Activated CD8-positive, alpha-beta memory T cell treated with anti-CD3 and anti-CD28 coated beads for 36 hours (primary cell): Measurements from ENCODE around the gene PPIA. TPM values are rescaled to one million over a fixed set of nuclear protein-coding genes. Genes with fewer than 3 reads are reported as not detected.
"Not testable (repeated sequence)": the region's sequence is repeated elsewhere in the genome, so short reads cannot be mapped to it uniquely, and the experiment has no call there.

Source experiments
- CTCF ChIA-PET: fragments of 350-600 bp; sonication (Branson Sonifier 250); formaldehyde crosslinking; loops from one replicate; lab custom pipeline; 2021; ENCODE audit warnings: antibody characterized with exemption; lab: Charles Lee
- POLR2A ChIA-PET: fragments of 350-600 bp; sonication (Branson Sonifier 250); formaldehyde crosslinking; loops from one replicate; lab custom pipeline; 2021; ENCODE audit warnings: antibody characterized with exemption; lab: Charles Lee
- total RNA-seq, 2 experiments: library from RNA; stranded (reverse); gene quantifications; one replicate each; pipeline ENCODE4 v1.2.3, GENCODE V29; 2021

The PPIA gene
- total RNA-seq, 2 experiments from 2014 or later, result 3,204 to 3,232 TPM

DNA sequence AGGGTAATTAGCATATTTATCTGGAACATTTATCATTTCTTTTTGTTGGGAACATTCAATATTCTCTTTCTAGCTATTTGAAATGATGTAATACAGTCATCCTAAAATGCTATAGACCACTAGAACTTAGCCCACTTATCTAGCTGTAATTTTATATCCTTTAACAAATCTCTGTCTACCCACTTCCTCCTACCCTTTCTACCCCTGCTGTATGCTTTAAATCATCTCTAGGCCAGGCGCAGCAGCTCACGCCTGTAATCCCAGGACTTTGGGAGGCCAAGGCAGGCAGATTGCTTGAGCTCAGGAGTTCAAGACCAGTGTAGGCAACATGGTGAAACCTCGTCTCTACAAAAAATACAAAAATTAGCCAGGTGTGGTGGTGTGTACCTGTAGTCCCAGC, 22.0 kb upstream of the PPIA start:
- CTCF ChIA-PET, result interaction anchor here (0.7 kb wide), 1 partner anchor 52 kb away, joined by 4 read pairs; no protein-coding TSS in a partner anchor

DNA sequence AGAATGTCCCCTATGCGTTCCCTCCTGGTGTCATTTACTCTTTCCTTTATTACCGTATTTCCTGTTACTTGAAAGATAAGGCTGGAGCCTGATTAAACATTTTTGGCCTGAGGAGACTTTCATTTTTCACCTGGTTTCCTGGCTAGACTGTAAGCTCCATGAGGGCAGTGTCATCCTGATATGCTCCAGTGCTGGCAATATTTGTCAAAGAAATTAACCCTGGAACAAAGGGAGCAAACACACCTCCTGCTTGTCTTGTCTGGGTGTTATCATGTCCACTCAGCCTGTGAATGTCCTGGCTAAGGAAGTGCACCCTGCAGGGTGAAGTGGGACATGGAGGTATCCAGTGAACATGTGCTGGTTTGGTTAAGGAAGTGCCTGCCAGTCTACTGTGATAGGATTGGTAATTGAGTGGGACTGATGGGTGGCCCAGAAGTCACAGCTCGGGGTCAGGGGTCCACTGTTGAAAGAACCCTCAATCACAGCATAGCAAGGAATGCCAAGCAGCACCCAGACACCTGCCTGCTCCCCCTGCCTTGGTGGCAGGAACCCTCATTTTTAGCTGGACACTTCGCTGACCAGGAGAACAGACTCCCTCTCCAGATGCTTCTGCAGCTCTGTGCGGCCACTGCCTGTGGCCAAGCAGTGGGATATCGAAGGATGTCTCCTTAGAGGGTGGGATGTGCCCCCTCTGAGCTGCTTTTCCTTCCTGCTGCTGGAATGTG, 20.9 kb upstream of the PPIA start:
- POLR2A ChIA-PET, result no interaction called here
- CTCF ChIA-PET, result no interaction called here

More for the DNA sequence above, 22.0 kb upstream of the PPIA start:
- POLR2A ChIA-PET, result not testable (repeated sequence)

DNA sequence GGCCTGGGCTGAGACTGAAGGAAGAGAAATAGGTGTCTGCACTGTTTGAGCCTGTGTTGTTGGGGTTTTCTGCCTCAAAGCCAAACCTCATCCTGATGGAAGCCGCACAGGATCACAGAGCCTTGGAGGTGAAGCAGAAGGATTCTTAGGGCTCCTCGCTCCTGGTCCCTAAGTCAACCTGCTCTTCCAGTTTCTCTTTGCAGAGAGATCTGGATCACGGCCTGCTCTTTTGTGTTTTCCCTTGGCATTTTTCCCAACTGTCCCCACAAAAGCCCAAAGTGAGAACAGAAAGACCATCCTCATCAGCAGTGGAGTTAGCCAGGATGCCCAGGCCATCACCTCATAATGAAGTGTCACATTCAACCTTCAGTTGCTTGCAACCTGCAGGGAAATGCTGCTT, 20.3 kb upstream of the PPIA start:
- ChIA-PET POLR2A (no interaction called here), CTCF (no interaction called here)

DNA sequence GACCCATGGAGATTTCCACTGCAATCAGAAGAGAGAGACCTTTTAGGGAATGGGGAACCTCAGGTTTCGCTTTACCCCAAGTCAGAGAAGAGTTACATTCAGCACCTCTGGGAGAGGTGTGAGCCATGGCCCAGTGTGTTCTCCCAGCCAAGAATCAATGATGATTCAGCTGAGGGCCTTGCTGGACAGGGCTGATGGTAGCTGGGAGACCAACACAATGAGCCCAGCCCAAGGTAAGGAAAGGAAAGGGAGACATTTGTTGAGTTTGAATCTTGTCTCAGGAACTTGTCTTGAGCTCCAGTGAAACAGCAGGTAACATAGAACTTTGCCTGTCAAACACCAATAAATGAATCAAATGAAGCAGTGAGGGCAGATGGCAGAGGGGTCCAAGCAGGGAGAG, 14.0 kb upstream of the PPIA start:
- ChIA-PET POLR2A (no interaction called here), CTCF (no interaction called here)

DNA sequence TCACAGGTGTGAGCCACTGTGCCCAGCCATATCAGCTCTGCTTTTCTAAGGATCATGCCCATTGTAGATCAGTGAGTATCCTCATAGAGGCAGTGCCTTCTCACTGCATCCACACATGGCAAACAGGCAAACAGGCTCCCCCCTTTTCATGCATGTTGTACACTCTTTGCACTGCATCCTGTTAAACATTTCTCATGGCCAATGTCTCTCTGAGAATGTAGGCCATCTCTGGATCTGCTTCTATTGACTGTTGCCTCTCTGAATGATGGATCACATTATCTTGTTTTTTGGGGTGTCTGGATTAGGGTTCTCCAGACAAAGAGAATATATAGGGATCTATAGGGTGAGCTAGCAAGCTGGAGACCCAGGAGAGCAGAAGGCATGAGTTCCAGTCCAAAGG, 13.1 kb upstream of the PPIA start:
- POLR2A ChIA-PET, result no interaction called here
- CTCF ChIA-PET, result no interaction called here

DNA sequence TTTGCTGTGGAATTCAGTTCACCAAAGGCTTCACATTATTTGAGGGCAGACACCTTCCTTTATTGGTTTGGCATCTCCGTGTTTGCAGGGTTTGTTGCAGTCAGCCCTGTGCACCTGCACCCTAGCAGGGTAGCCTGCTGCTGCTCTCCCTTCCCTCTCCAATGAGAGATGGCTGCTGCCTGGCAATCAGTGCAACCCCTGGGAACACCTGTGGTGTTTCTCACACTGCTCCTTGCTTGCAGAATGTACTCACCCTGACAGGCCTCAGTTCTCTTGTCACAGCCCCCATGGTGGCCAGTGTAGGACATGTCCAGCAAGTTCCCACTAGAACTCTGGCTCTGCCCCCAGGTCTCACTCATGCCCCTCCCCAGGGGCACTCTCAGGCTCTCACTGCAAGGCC, 12.1 kb upstream of the PPIA start:
- POLR2A ChIA-PET, result no interaction called here
- CTCF ChIA-PET, result no interaction called here

DNA sequence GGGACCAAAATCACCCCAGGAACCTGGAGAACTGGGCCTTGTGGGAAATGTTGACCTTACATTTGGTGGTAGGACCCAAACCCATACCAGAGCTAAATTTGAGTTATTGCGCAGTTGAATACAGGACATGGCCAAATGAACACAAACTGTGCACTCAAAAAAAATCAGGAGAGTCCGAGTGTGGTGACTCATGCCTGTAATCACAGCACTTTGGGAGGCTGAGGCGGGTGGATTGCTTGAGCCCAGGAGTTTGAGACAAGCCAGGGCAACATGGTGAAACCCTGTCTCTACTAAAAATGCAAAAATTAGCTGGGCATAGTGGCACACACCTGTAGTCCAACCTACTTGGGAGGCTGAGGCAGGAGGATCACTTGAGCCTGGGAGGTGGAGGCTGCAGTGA, 11.3 kb upstream of the PPIA start:
- POLR2A ChIA-PET, CTCF ChIA-PET: not testable (repeated sequence)

DNA sequence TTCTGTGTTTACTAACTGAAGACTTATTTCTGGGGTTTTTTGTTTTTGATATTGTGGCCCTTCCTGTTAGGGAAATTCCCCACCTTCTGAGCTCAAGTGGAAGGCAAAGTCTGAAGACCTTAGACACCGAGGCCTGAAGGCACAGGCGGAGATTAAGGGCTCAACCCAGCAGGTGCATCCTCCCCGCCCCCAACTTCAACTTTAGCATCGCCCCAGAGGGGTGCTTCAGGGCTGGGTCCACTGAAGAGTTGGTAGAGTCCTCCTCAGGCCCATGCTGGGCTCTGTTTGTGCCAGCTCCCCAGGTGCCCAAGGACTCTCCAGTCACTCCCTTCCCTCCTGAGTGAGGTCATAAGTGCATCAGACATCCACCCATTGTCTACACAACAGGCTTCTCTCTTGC, 9.4 kb upstream of the PPIA start:
- POLR2A ChIA-PET, result no interaction called here
- CTCF ChIA-PET, result interaction anchor here (1.2 kb wide), 1 partner anchor 253 kb away, joined by 3 read pairs; no protein-coding TSS in a partner anchor

DNA sequence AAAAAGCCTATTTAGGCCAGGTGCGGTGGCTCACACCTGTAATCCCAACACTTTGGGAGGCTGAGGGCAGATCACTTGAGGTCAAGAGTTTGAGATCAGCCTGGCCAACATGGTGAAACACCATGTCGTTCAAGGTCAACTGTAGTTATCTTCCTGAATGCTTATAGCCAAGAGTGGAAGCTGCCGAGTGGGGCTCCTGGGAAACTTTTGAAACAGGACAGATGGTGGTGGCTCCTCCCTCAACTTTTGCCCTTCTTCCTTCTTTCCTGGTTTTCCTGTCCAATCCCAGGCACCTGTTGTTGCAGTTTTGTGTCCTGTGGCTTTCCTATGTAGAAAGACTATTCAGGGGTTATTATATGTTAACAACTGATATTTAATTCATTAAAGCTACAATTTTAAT, 8.7 kb upstream of the PPIA start:
- CTCF ChIA-PET, result no interaction called here

DNA sequence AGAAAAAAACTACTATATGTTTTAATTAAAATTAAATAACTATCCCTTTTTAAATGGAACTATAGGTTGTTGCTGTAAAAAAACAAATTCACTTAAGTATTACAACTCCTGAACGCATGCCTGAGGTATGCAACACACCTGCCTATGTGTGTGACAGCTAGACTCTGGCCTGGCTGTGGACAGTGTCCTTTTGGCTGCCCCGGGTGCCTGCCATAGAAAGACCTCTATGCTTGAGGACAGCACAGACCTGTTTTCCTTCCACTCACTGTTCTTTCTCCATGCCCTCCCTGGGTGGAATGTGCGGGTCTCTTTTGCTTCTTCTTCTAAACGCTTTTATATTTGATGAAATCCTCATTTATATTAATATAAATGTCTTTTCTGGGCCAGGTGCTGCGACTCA, 6.5 kb upstream of the PPIA start:
- ChIA-PET CTCF (interaction anchor here (0.6 kb wide), 1 partner anchor 31 kb away, joined by 3 read pairs; no protein-coding TSS in a partner anchor), POLR2A (interaction anchor here (0.6 kb wide), 1 partner anchor 65 kb away, joined by 4 read pairs; no protein-coding TSS in a partner anchor)

More for the DNA sequence above, 8.7 kb upstream of the PPIA start:
- POLR2A ChIA-PET, result no interaction called here

DNA sequence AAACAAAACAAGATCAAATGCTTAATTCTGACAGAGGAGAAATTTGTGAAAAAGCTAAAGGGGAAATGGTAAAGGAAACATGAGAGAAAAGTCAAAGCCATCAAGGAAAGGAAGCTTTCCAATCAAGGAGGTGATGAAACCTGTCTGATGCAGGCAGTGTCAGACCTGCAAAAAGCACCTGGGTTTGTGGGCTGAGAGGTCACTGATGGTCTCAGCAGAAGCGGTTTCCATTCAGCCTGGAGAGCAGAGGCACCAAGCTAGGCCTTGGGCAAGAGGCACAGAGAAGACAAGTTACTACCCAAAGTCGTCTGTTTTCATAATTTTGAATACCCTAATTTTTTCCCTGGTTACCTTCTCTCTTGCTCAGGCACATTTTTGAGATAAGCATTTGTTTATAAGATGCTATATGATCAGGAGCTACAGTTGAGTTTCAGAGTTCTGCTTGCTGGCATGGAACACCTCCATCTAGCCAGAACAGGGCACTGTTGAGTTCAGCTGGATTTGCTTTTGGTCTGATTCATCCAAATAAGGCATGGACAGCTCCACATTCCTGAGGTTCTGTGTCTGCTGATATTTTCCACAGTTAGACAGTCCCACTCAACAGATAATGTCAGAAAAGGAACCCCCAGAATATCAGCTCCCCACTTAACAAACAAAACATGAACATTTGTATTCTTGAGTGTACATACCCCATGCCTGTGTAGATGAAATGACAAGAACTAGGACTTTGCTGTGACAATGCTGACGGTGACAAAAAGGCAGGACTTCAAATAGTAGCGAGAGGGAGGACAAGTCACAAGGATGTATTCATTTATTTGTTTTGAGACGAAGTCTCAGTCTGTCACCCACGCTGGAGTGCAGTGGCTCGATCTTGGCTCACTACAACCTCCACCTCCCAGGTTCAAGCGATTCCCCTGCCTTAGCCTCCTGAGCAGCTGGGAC, 4.9 kb upstream of the PPIA start:
- ChIA-PET CTCF (no interaction called here), POLR2A (interaction anchor here (0.5 to 0.6 kb wide), 2 partner anchors 10 to 11 kb away, joined by 3 to 5 read pairs; no protein-coding TSS in a partner anchor)

DNA sequence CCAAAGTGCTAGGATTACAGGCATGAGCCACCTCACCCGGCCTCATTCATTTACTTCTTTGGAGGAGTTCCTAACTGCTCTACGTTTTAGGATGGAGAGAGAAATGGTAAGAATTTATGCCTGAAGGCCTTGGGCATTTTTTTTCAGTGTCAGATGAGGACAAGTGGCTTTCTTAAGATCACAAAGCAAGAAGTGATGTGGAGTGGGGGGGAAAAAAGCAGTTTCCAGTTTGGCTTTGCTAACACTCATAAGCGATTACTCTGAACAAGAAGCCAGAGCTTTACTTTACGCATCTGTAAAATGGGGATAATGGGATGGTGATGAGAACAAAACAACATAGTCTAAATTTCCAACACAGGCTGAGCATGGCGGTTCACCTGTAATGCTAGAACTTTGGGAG, 2.6 kb upstream of the PPIA start:
- POLR2A ChIA-PET, result no interaction called here
- CTCF ChIA-PET, result interaction anchor here (1.1 kb wide), 1 partner anchor 177 kb away, joined by 3 read pairs; no protein-coding TSS in a partner anchor

DNA sequence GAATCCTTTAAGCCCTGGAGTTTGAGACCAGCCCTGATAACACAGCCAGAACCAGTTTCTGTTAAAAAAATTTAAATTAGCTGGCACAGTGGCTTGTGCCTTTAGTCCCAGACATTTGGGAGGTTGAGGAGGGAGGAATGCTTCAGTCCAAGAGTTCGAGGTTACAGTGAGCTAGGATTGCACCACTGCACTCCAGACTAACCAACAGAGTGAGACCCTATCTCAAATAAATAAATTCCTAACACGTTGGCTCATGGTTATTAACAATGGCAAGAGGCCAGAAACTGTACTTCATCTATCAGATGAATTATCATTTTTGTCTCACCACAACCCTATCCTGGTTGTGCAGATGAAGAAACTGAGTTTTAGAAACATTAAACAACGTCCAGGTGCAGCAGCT, 2.1 kb upstream of the PPIA start:
- CTCF ChIA-PET, result interaction anchor here (1.1 kb wide), 1 partner anchor 177 kb away, joined by 3 read pairs; no protein-coding TSS in a partner anchor
- POLR2A ChIA-PET, result no interaction called here

DNA sequence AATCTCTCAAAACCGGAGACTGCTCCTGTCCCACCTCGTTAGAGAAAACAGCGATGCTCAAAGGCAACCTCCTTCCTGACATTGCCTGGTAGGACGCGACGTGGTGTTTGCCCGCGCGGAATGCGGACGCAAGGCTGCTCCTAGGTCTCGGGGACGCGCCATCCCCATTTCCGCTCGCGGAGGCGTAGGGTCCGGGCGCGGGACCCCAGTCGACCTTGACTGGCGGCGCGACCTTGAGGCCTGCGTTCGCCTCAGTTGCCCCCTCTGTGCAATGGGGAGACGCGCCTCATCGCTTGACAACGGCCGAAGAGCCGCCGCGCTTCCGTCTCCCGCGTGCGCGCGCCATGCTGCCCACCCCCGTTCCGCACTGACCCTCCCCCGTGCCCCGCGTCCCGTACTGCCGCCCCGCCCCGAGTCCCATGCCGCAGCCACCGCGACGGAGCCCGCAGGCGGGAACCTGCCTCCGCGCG, 412 bp upstream of the PPIA start:
- ChIA-PET POLR2A (interaction anchor here (0.8 kb wide), 1 partner anchor 162 kb away, joined by 3 read pairs; no protein-coding TSS in a partner anchor), CTCF (no interaction called here)

DNA sequence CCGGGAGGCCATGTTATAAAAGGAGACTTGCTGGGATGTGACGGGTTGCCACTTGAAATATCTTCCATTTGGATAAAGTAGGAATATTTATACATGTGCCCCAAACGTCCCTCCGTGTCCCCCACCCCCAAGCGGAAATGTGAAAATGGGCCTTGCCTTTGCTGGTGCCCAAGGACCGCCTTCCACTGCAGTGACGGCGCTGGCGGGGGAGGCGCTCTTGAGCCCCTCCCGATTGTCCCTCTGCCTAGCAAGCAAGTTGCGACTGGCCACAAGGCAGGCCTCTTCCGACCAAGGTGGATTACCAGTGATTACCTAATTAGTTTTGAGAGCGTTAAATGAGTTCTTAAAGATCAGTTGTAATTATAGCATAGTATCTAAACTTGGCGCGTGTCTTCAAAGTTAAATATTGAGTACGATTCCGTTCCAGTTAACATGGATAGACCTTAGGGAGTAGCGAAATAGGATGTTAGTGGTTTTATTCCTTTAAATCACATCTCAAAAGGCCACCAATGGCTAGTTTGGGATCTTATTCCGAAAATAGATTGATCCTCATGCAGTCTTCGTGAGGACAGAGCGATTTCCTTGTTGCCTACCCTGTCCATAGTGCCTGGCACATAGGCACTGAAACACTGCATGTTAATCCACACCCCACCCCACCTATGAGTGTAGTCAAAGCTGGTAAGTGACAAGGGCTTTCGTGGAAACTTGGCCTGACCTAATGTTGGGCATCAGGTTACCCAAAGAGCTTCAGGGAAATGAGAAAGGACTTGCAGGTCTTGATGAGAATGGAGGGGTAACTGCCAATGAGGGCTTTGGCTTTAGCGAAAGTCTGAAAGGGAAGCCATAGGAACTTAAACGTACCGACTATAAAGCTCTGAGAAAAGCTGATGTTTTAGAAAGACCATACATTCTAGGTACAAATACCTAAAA, 1.1 kb downstream of the PPIA start:
- CTCF ChIA-PET, result interaction anchor here (1.0 to 1.1 kb wide), 2 partner anchors 18 to 85 kb away, joined by 3 read pairs; no protein-coding TSS in a partner anchor
- POLR2A ChIA-PET, result interaction anchor here (0.6 to 1.7 kb wide), 19 partner anchors 46 to 314 kb away, joined by 3 to 7 read pairs (median 3); partner anchors contain the start of genes DDX56, H2AZ2, MYO1G and OGDH

DNA sequence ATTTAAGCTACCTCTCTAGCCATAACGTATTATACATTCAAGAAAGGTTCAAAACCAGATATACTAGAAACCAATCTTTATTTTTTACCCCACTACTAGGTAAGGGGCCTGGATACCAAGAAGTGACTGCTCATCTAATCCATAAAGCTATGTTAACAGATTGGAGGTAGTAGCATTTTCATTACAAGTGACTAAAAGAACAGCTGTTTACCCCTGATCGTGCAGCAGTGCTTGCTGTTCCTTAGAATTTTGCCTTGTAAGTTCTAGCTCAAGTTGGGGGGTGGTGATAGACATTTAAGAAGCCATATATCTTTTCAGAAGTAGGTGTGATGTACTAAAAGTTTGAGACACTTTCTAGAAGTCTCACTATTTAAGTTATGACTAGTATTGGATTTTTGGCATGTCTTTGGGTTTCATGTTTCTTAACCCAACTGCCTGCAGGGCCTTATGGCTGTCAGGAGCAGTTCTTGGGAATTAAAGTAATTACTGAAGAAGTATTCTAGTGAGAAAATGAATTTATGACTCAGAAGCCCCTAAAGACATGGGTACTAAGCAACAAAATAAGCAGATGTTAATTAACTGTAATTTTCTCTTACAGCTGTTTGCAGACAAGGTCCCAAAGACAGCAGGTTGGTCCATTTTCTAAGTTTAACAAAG, 2.3 kb downstream of the PPIA start:
- ChIA-PET POLR2A (interaction anchor here (0.7 to 1.7 kb wide), 11 partner anchors 48 to 541 kb away, joined by 3 to 7 read pairs (median 3); partner anchors contain the start of genes H2AZ2, MYO1G and OGDH), CTCF (interaction anchor here (0.7 to 1.1 kb wide), 4 partner anchors 19 to 233 kb away, joined by 3 read pairs; no protein-coding TSS in a partner anchor)

DNA sequence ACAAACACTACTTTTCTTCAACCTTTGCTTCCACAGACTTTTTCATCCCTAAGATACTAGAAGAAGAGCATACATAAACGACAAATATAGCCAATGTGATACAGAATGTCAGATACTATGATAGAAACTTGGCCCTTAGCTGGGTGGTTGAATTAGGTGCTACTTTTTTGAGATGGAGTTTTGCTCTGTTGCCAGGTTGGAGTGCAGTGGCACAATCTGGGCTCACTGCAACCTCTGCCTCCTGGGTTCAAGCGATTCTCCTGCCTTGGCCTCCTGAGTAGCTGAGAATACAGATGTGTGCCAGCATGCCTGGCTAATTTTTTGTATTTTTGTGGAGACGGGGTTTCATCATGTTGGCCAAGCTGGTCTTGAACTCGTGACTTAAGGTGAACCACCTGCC, 3.5 kb downstream of the PPIA start:
- POLR2A ChIA-PET, result interaction anchor here (0.6 to 0.7 kb wide), 2 partner anchors 87 to 311 kb away, joined by 3 read pairs; no protein-coding TSS in a partner anchor
- CTCF ChIA-PET, result interaction anchor here (0.6 kb wide), 1 partner anchor 29 kb away, joined by 3 read pairs; no protein-coding TSS in a partner anchor
